HG03025 (cell line): ENCODE data around the gene SRBD1.

Source experiments
- ATAC-seq: cut with Tn5 transposase; IDR thresholded peaks from one replicate; pipeline ENCODE4 v1.9.1; 2021; ENCODE audit warnings: mild to moderate bottlenecking, moderate library complexity; ENCODE audit not compliant: unreplicated experiment, low FRiP score

SRBD1 gene

DNA sequence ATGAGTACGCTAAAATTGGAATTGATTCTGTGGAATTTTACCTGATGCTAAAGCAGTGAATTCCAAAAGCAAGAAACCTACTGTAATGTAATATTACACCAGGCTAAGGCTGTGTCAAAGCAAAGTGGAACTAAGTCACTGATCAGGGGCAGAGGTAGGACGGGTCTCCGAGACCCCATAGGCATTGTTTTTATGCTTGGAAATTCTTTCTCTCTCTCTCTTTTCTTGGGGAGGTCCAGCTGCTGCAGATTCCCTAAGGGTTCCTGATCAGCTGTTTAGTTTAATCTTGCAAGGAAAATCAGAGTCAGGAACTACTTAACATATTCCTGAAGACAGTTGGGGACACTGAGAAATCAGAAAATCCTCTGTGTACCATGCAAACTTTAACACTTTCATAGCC is 220.2 kb downstream of the SRBD1 start:
- no peak for ATAC-seq

DNA sequence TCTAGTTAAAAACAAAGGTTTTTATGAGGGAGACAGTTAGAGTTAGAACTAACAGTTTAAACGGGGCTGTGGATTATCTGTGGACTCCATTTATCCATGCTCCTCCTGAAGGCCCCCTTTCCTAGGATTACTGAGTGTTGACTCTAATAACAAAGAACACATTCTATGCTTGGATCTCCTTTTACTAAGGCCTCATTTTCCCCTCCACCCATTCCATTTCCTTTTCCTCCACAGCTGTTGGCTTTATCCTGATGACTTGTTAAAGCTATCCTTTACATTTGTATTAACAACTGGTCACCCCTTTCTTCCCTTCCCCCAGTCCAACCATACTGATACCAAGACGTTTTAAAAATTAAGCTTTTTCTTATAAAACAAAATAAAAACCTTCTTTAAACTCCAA is 220.6 kb downstream of the SRBD1 start:
- no peak for ATAC-seq

DNA sequence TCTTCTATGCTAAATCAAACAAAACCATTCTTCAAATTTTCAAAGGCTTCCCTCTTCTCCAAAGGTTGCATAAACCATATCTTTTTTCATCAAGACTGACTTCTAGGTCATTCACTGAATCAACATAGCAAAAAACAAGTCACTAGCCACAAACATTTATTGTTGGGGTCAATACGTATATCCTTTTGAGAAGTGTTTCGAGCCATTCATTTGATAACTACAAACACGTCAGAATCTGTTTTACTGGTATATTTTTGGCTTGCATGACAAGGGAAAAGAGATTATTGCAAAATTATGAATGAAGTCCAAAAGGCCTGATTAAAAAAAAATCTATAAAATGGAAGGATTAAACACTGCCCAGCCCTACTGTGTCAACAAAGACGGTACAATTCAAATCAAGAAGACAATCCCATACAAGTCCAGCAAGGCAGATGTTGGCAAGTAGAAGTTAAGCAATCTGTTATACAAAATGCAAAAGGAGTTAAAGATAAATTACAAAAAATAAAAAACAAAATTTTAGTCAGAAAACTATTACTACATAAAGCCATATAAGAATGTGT is 222.4 kb downstream of the SRBD1 start:
- ATAC-seq: no peak

DNA sequence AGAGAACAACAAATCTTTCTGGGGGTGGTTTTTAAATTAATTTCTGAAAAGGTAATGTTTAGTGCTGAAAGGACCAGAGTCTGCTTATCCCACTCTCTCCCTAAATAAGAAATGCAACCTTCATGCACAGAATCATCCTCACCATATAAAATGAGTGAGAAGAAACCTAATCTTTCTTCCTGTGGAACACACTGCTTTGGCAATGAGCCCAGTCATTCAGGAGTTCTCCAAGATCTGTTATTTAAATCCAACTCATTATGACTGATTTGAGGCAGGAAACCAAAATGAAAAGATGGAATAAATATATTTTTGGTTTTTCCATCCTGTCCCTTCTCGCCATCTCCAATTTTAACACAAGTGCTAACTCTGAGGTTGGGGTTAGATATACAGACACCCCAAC is 228.3 kb downstream of the SRBD1 start:
- no peak for ATAC-seq

DNA sequence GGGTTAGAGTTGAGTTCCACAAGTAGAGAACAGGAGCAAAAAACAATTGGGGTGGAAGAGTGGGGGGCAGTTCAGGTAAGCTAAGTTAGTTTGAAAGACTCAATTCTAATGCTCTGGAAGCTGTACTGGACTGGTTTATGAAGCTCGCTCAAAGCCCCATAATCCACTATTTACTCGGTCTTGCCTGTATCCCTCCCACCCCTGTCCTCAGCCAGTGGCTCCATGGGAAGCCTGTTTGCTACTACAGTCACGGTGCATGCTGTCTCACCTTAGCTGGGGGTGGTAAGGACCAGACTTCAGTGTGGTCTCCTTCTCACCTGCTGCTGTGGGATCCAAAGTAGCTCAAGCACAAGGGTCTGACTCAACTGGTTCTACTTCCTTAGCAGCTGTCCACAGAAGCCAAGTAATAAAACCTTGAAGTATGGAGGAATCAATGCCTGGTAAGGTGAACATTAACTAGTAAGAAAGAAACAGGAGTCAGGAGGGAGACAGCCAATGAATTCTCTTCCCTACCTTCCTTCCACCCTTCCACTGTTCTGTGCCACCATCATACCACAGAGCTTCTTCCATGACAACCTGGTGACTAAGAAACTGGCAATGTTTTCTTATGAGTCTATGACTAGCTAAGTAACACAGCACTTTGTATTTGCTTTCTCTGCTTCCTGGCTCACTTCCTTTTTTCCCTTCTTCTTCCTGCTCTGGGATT is 230.8 kb downstream of the SRBD1 start:
- ATAC-seq: no peak

DNA sequence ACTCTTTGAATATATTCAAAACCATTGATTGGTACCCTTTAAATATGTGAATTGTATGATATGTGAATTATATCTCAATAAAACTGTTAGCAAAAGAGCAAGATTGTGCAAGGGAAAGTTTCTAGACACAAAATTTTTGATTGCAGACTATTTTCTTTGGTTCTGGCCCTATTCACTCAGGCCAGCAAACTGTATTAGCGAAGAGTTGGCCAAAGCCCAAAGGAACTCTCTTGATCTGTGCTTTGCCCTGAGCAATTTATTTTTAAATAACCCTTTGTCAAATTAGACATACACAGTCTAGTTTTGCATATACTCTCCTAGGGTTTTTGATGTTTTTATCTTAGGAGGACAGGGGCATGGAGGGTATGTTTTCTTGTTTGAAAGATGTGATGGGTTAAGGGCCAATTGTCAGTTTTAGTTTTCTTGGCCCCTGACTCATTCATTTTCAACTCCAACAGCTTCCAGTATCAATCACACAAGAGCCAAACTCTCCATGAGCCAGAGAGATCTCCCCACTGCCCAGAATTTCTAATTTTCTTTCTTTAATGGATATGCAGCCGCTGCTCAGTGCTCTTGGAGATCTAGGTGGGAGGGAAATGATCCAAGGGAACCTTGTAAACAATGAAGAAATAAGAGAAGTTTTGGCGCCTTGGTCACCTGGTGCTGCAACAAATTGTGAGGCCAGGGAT is 231.5 kb downstream of the SRBD1 start:
- no peak for ATAC-seq

DNA sequence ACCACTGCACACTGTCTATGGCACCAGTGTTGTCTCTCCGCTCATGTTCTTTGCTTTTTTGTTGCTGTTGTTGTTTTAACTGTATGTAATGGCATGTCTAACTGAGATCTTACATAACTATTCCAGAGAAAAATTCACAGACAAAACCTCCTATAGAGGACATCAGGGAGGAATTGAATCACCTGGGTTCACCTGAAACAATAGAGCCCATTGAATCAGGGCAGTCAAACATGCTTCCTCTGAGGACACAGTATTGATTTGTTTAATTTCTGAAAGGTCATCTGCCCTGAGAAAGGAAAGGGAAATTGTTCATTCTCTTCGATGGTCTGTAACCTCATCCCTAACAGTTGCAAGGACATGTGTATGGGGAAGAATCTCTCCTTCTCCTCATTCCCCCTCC is 237.5 kb downstream of the SRBD1 start:
- no peak for ATAC-seq

DNA sequence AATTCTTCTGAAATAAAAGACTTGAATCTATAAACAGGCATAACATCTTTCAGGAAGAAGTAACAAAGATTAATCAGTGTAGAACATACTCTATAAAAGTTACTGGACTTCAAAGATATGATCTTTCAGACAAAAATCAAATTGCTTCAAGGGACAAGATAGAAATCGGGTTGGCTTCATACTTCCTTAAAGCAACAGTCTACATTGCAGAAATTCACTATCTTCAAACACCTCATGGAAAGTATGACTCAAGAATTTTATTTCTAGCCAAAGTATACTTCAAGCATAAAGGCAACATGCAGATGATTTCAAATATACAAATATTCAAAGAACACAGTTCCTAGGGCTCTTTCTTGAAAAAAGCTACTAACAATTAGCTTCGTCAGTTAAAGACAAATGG is 240.7 kb downstream of the SRBD1 start:
- ATAC-seq: no peak

DNA sequence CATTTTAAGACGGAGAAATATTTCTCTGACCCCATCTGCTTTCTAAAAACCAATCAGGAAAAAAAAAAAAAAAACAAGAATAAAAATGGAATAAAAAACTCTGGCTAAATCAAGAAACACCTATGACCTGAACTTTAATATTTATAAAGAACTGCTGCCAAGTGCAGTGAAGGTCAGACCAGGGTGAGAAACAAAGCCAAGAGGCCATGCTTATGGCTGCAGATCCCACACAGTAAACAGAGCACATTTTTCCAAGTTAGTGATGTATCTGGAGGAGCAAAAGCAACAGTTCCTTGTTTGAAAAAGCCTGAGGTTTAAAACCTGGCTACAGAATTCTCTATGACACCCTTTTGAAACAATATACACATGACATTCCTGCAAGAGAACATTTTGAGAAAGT is 242.3 kb downstream of the SRBD1 start:
- ATAC-seq: no peak

DNA sequence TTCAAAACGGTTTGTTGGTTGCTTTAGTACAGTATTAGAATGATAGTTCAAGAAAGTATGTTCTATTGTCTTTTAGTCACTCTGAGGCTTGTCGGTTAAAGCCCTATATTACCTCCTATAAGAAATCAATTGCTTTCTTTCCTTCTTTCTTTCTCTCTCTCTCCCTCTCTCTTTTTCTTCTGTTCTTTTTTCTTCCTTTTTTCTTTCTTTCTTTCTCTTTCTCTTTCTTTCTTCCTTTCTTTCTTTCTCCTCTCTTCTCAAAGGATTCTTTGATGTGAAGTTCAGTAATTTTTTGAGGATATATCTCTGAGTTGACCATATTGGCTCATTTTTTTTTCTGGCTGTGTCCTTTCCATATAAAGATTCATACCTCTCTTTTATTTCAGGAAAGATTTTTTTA is 249.4 kb downstream of the SRBD1 start:
- ATAC-seq: no peak

DNA sequence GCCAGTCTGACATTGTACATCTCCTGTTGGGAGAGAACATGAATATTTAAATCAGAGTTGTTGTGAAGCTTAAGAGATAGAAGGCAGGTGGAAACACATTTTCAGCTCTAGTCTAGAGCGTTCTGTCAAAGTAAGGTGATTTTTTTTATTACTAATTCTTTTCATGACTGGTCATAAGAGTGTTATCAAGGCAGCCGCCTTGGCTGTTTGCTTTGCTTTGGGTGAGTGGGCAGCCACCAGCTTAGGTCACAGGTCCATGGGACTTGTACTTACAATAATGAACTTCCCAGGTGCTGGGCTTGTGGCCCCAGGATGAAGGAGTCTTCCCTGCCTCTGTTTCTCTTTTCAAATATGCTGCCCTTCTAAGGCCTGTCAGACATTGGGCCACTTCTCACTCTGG is 256.3 kb downstream of the SRBD1 start:
- no peak for ATAC-seq

DNA sequence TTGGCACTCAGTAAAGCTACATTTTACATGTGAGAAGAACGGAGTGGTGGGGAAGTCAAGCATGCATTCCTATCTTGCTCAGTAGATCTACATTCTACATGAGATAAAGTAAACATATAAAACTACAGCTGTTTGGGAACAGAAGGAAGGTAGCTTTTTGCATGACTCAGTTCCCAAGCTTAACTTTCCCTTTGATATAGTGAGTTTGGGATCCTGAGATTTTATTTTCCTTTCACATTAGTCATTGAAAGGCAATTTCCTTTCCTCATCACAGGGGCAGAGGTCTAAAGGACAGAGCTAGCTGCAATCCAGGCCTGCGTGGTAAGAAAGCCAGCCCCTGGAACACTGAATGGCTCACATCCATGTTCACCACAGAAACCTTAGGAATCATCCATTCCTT is 257.2 kb downstream of the SRBD1 start:
- no peak for ATAC-seq

DNA sequence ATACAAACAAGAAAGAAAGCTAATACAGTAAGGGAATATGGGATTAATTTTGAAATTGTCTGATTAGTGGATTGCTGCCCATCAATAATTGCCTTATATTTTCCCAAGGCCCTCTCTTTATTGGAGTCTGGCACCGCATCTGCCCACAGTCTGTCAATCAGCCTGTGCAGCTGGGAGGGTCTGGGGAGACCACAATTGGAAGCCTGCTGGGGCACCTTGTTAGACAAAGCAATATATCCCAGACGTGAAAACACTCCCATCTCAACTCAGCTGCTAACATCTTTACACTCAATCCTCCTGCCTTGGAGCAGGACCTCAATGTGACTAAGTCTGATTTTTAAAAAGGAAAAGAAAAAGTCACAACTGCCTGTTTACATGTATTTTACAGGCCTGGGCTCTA is 258.6 kb downstream of the SRBD1 start:
- no peak for ATAC-seq

DNA sequence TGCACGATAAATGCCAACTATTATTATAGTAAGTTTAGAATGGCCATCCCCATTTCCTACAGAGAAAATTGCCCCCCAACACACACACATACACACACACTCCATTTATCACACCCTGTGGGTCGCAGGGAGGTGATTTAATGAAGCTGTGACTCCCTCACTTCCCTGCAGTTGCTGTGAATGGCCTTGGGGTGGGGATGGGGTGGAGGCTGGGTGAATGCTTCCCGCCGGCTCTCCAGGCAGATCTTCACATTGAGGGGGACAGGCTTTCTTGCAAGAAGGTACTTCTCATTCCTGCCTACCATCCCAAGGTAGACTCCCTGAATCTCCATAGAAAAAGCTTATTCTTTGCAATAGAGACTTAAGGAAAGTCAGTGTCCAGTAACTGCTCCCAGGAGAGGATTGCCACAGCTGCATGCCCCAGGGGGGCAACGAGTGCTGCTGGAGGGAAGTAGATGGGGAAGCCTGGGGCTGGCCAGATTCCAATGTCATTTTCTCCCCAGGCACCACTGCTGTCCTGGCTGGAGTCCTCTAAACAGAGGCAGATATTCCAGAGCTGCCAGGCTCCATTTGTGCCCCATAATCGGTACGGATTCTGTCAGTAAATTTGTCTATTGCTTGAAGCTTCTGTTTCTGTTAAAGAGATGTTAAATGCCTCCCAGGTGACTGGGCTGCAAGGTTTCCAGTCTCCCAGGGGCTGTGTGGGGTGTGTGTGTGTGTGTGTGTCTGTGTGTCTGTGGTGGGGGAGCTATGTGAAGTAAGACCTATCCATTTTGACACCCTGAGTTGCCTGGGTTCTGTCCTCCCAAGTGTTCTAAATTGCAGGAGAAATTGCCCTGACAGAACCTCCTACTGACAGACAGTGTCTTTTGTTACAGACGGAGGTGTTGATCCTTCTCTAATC is 265.5 kb downstream of the SRBD1 start:
- no peak for ATAC-seq

DNA sequence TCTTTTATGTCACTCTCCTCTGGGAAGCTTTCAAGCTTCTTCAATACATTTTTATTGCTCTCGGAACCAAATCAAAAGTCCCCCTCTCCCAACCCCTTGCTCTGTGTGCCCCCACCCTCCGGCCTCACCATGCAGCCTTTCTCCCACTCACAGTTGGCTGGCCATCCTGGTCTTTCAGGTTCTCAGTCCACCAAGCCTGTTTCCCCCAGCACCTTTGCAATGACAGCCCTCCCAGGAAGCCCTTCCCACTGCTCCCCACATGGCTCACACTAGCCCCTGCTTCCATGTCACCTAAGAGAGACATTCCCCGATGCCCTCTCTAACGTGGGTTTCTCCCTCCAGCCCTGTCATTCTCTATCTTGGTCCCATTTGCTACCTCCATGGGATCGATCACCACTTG is 266.6 kb downstream of the SRBD1 start:
- ATAC-seq: no peak

DNA sequence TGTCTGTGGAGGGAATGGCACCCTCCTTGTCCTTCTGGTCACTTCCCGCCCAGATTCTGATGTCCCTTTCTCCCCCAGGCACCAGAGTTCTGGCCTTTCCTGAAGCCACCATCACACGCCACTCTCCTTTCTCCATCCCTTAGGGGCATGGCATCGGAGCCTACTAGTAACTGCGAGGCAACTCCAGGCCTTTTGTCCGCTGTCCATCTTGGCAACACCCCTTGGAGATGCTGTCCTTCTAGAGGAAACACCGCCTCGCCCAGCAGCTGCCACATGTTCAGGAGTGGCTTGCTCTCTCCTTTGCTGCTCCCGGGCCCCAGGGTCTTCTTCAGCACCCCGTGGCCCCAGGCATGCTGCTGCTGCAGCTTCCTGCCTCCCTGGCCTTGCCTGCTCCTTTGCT is 267.0 kb downstream of the SRBD1 start:
- ATAC-seq: no peak

DNA sequence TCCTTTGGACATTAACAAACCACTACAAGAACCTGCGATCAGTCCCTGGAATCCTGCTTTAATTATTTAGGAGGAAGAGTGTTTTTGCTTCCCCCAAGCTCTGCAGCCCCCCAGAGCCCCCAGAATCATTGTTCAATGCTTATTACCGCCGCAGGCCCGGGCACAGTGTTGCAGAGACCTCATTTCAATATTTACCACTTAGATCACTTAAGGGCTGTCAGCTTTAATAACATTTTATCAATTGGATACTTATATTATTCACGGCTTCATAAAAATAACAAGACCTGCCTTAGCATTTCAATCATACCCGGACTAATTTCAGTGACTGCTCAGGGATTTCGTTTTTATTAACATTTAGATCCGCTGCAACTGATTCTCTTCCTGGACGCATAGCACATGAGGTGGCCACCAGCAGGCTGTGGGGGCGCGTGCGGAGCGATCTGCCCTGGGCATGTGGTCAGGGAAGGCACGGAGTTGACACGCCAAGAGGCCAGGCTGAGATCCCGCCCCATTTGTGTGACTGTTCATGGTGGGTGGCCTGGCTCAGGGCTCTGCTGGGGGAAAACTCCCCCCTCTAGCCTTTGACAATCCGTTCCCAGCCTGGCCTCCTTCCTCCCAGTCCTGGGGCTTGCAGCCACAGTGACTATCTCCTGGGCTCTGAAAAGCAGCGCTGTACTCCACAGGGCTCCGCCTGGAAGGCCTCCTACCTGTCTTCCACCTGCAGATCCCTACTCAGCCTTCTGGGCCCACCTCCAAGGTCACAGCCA is 267.6 kb downstream of the SRBD1 start:
- no peak for ATAC-seq

DNA sequence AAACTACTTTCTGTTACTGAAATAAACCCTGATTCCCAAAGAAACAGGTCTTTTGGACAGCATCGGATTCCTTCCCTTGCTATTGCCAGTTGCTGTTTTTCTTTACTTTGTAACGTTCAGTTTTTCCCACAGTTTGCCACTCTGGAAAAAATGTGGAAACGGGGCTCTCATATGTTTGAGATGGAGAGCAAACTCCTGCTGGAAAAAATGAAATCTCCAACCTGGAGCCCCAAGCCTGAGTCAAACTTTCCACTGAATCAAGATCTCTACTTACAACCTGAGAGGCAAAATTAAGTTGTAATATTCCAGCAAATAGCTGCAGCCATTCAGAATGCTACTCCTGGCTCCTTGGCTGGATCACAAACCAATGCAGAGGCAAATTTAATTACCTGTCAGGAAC is 270.7 kb downstream of the SRBD1 start:
- ATAC-seq: no peak

DNA sequence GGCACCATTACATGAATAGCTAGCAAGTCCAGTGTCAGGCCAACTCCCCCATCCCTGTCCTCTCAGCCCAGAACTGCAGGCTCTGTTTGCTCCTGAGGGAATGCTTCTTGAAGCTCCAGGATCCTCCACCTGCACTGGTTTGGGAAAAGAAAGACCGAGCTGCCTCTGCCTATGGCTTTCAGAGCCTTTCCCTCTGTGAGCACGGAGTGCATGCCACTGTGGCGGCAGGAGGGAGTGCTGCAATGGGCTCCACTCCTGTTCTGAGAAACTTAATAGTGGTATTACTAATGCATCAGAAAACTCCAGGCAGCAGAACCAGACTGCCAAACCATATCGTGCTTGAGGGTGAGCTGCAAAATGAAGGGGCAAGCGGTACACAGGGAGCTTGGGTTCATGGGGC is 271.8 kb downstream of the SRBD1 start:
- ATAC-seq: no peak
